Endothelial cell of coronary artery (primary cell): ENCODE measurements around the gene PPM1M. TPM values are rescaled to one million over a fixed set of nuclear protein-coding genes. Genes with fewer than 3 reads are reported as not detected.

ENCODE experiments used
- total RNA-seq: library from RNA; depleted of rRNA; stranded (reverse); fragments of >200 nt; gene quantifications from 2 replicates; pipeline ENCODE4 v1.2.3, GENCODE V29; 2014

Gene PPM1M, protein sequence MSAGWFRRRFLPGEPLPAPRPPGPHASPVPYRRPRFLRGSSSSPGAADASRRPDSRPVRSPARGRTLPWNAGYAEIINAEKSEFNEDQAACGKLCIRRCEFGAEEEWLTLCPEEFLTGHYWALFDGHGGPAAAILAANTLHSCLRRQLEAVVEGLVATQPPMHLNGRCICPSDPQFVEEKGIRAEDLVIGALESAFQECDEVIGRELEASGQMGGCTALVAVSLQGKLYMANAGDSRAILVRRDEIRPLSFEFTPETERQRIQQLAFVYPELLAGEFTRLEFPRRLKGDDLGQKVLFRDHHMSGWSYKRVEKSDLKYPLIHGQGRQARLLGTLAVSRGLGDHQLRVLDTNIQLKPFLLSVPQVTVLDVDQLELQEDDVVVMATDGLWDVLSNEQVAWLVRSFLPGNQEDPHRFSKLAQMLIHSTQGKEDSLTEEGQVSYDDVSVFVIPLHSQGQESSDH
- total RNA-seq = 9.2 and 14.9 TPM in 2 replicates

DNA sequence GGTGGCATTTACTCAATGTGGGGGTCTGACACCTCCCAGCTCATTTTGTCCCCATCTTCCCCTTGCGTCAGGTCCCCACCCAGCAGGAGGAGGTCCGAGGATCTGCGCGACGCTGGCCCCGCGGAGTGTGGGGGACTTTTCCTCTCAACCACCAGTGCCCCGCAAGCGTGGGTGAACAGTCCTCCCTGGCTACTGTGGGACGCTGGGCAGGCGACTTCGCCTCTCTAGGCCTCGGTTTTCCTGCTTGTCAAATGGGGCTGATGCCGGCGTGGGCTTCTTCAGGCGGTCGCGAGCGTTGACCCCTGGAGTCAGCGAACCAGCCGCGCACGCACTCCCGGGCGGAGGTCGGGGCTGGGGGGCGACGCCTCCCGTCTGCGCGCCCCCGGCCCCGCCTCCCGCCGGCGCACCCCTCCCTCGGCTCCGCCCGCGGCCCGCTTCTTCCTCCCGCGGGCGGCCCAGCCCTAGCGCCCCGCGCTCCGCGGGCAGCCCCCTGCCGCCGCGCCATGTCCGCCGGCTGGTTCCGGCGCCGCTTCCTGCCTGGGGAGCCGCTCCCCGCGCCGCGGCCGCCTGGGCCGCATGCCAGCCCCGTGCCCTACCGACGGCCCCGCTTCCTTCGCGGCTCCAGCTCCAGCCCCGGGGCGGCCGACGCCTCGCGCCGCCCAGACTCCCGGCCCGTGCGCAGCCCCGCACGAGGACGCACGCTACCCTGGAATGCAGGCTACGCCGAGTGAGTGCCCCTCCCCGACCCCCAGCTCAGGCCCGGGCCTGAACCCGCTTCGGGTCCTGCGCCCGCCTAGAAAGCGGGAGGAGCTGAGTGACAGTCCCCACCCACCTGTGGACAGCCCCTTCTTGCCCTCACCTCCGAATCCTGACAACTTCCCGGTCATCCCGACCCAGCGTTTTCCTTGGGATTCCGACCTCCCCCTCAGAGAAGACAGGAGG lies at the start of gene PPM1M:
Gene PPM1M, plus strand, starts transcription at position 438 of the 942 bp plus-strand sequence. Its CDS starts 66 bp downstream, at position 504.

DNA sequence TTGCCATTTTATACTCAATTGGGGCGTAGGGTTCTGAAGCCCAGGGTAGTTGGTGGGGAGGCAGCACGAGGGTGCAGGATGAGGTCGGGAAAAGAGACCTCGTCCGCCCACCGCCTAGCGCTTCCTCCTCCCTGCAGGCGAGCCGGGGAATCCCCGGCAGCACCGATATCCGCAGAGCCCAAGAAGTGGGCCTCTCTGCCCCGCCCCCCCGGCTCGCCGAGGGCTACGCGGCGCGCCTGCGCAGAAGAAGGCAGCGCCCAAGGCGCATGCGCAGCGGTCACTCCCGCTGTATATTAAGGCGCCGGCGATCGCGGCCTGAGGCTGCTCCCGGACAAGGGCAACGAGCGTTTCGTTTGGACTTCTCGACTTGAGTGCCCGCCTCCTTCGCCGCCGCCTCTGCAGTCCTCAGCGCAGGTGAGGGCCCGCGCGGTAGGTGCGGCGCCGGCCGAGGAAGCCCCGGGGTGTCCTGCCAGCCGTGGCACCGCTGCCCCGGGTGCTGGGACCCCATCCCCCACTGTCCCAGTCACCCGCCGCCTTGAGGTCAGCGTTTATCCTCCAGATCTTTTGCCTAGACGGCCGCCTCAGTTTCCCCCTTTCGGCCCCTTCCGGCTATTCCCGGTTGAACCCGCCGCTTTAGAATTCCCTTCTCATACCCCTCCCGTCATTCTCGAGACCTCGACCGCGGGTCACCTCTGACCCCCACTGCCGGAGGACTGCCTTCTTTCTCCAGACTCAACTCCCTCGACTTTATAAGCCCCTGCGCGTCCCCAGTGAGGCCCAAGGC lies 47.5 kb upstream of the PPM1M start, which contains the start of gene ALAS1:
Gene ALAS1, plus strand, starts transcription at position 319 of the 784 bp plus-strand sequence. CDS start 1,082 bp downstream, outside the sequence.

DNA sequence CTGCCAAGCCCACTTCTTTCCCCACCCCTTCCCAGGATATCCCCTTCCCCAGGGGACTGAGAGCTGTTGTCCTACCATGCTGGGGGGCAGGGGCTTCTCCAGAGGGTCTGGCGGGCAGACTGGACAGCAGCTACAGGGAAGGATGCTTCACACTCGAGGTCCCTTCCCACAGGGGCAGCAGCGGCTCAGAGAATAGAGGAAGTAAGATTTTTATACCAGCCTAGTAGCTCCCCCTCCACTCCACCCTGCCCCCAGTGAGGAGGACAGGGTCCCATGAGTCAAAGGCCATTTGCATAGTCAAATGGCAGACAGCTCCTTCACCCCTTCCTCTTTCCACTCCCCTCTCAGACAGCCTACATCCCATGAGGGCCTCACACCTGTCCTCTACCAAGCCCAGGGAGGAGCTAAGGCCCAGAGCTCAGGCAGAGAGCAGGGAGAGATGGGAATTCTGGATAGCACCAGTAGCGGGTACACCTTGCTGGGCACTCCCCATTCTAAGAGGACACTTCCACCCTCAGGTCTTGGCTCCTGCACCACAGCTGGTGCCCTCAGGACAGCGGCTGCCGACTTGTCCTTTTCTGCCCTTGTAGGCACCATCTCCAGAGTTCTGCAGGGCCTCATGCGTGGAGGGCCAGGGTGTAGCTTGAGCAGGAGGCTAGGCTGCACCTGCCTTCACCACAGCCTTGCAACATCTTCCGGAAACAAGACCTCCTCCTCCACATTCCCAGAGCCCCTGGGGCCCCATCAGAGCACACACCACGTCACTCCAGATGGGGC lies 19.9 kb upstream of the PPM1M start, which contains the start of gene TLR9:
Gene TLR9, minus strand, starts transcription at position 194 of the 777 bp plus-strand sequence. Its CDS starts 116 bp downstream, at position 78.

DNA sequence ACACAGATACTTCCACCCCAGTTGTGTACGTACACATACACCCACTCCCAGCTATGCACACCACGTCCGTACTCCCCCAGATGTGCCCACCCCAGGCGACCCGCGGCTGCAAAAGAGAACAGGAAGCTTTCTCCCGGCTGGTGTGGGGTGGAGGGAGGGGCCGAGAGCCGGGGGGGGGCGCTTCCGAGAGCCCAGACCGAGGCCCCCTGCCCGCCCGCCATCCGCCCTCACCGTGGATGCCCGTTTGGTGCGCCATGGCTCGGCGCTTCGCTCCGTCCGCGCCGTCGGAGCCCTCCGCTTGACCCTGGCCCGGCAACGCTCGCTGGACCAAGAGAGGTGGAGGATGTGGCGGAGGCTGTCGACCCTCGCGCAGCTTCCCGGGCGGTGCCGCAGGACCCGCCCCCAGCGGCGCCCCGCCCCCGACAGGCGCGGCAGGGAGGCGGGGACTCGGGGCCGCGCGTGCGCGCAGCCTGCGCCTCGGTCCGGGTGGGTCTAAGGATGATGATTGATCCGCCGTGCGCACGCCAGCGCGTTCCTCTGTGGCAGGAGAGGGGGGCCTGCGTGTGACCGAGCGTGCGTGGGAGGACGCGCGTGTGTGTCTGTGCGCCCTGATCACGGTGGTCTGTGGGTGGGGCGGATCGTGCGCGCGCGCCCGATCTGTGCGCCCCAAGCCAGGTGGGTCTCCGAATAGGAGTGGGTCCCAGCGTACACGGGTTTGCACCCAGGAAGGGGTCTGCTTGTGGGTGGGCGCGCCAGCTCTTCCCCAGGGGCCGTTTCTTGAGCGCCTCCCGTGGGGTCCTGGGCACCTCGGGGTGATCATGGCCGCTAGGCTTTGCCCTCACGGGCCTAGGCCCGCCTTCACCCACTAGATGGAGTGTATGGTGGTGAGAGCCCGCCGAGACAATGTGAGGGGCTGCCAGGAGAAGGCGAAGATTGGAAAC lies 6.5 kb upstream of the PPM1M start, which contains the start of gene TWF2:
Gene TWF2, minus strand, starts transcription at position 398 of the 941 bp plus-strand sequence. Its CDS starts 142 bp downstream, at position 256.

DNA sequence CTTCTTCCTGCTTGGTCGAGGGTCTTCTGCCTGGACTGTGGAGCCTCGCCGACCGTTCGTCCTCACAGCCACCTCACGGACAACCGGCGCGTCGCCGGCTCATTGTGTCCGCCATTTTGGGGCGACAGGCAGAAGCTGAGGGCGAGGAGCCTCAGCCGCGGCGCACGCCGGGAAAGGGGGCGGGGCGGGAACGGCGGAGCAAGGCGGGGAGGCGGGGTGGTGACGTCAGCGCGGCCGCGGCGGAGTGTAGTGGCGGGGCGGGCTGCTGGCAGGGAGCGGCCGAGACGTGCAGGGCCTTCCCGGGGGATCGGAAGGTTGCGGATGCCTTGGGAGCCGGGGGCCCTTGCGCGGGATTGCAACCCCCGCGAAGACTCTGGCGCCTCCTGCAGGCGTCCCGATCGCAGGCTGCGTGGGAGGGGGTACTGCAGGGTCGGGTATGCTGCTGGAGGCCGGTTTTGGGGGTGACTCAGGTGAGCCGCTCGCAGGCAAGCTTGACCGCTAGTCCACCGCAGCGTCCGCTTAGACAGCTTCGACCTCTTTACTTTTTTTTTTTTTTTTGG lies 33.0 kb downstream of the PPM1M start, which contains the start of gene WDR82:
Gene WDR82, minus strand, starts transcription at position 140 of the 560 bp plus-strand sequence. CDS start 288 bp downstream, outside the sequence.

Other genes with a start within 250 kb of the PPM1M start
- gene RPL29, start 249.9 kb upstream of the PPM1M start, total RNA-seq = 1,227 and 1,287 TPM in 2 replicates
- gene DUSP7, start 189.2 kb upstream of the PPM1M start, total RNA-seq = 8.4 and 10.1 TPM in 2 replicates
- 6.8 and 13.2 TPM in 2 replicates for gene POC1A, start 91.3 kb upstream of the PPM1M start, total RNA-seq
- 33.1 and 46.7 TPM in 2 replicates for gene ALAS1, start 47.6 kb upstream of the PPM1M start, total RNA-seq
- gene TLR9, start 20.1 kb upstream of the PPM1M start, total RNA-seq = not detected in 2 replicates
- gene TWF2, start 6.6 kb upstream of the PPM1M start, total RNA-seq = 114 and 139 TPM in 2 replicates
- 70.3 and 83.1 TPM in 2 replicates for gene WDR82, start 32.9 kb downstream of the PPM1M start, total RNA-seq
- 11.0 and 21.1 TPM in 2 replicates for gene GLYCTK, start 42.1 kb downstream of the PPM1M start, total RNA-seq
- gene DNAH1, start 70.6 kb downstream of the PPM1M start, total RNA-seq = 1.8 and 5.2 TPM in 2 replicates
- gene BAP1, start 164.2 kb downstream of the PPM1M start, total RNA-seq = 67.0 and 70.7 TPM in 2 replicates
- gene PHF7, start 164.9 kb downstream of the PPM1M start, total RNA-seq = 2.3 and 3.2 TPM in 2 replicates
- gene SEMA3G, start 199.3 kb downstream of the PPM1M start, total RNA-seq = 27.2 and 32.0 TPM in 2 replicates
- gene TNNC1, start 208.3 kb downstream of the PPM1M start, total RNA-seq = 0.18 and 0.19 TPM in 2 replicates
- 75.7 and 110 TPM in 2 replicates for gene NISCH, start 209.8 kb downstream of the PPM1M start, total RNA-seq
- 218 and 278 TPM in 2 replicates for gene STAB1, start 249.6 kb downstream of the PPM1M start, total RNA-seq